CD4-positive, alpha-beta T cell treated with Interleukin-6 at 100 ng/mL for 8 hours (primary cell): Measurements from ENCODE around the gene FANCI.
A peak's percentile ranks its signal among the peaks of the same experiment; 100 is the strongest.

Experiments
- DNase-seq: peaks from one replicate; pipeline ENCODE4 v3.0.0-alpha.2; 2020; ENCODE audit warnings: mixed read lengths, low spot score

Gene FANCI

GRCh38 chr15:89243691-89244573, at the start of gene FANCI:
Gene FANCI, plus strand, starts transcription at chr15:89243979. Its CDS starts 3,669 bp downstream, at chr15:89247648.
- DNase-seq, result peak; percentile 95

DNA sequence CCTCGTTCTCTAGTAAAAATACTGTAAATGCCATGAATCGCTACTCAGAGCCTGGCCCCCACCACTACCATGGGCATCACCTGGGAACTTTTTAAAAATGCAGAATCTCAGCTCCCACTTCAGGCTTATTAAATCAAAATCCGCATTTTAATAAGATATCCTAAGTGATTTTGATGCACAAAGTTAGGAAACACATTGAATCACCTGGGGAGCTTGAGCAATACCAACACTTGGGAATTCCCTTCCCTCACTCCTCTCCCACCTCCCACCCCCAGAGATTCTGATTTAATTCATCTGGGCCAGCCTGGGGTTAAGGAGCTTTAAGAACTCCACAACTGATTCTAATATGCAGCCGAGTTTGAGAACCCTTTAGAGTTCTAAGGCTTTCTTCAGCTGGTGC, 49.2 kb upstream of the FANCI start:
- DNase-seq, result no peak

- DNase-seq, result no peak
Observed at GRCh38 chr15:89195836-89196235, 47.9 kb upstream of the FANCI start.

DNA sequence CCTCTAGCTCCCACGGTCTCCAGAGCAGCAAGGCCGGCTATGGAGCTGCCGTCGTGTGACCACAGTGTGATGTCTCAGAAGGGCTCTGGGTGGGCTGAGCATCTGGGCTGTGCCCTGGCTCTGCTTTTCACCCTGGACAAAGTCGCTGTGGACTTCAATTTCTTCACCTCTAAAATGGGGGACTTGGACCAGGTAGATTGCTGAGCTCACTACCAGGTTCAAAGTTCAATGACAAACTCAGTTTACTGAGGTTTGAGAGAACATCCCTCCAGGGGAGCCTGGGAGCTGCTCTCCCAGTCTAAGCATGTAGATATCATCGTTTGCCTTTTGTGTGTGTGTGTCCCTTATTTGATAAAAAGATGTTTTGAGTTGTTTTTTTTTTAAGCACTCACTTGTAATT, 47.5 kb upstream of the FANCI start:
- no peak for DNase-seq

DNA sequence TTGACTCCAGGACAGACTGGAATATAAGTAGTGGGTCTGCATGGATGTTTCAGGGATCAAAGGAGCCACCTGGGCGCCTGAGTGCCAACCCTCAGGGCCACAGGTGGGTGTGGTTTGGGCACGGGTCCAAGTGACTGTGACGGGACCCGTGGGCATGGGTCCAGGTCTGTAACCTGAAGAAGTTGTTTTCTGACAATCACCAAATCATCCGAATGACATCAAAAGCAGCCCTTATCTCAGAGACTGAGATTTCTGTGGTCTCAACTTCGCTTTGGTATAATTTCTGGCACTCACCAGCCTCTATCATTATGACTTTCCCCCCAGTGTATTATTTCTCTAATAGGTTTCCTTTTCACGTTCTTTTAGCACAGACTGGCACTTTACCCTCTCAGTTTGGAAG, 46.8 kb upstream of the FANCI start:
- no peak for DNase-seq

GRCh38 chr15:89197503-89197971, 46.2 kb upstream of the FANCI start:
- DNase-seq, result no peak

- DNase-seq, result no peak
Observed at GRCh38 chr15:89198196-89198595, 45.6 kb upstream of the FANCI start.

GRCh38 chr15:89198934-89199333, 44.8 kb upstream of the FANCI start:
- no peak for DNase-seq

DNA sequence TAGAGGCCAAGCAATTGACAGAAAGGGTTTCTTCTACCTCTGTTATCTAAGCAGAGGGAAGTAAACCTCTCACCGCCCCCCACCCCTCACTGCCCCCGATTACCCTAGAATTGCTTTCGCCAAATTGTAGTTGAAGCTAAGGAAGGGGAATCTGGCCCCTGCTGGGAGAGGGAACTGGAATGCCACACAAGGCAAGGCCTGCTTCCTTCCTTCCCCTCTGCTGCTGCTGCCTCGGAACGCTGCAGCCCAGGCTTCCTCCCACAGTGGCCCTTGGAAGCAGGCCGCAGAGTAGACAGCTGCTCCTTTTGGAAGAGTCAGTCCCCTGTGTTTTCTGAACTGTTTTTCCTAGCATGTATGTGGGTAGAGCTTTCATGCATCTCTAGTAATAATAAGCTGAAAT, 44.0 kb upstream of the FANCI start:
- no peak for DNase-seq

DNA sequence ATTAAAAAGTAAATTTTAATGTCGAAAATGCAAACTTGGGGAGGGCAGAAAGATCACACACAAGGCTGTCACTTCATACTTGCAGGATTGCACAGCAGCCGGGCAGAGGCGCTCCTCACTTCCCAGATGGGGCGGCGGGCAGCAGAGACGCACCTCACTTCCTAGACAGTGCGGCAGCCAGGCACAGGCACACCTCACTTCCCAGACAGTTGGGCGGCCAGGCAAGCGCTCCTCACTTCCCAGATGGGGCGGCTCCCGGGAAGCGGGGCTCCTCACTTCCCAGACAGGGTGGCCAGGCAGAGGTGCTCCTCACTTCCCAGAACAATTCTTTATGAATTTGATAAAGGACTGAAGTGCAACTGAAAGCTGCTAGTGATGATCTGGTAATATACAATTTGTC, 43.6 kb upstream of the FANCI start:
- no peak for DNase-seq

- no peak for DNase-seq
Observed at GRCh38 chr15:89201465-89202005, 42.2 kb upstream of the FANCI start.

GRCh38 chr15:89203705-89204273, 40.0 kb upstream of the FANCI start:
- peak; percentile 9 for DNase-seq

GRCh38 chr15:89205991-89206585, 37.7 kb upstream of the FANCI start:
- no peak for DNase-seq

- peak; percentile 64 for DNase-seq
Observed at GRCh38 chr15:89206908-89207331, 36.9 kb upstream of the FANCI start.

DNA sequence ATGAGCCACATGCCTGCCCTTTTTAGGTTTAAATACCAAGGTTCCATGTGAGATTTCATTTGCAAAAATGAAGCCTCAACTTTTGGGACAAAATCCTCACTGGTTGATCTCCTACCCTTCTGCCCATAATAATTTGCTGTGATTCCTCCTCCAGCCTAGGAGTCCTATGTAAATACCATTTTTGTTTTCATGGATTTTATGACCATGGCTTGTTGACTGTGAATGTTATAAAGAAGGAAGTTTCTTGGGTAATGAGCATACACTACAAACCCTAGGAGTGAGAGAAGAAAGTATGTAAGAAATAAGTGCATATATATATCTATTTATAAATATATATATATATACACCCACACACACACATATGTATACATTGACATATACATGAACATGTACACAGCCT, 35.5 kb upstream of the FANCI start:
- no peak for DNase-seq

DNA sequence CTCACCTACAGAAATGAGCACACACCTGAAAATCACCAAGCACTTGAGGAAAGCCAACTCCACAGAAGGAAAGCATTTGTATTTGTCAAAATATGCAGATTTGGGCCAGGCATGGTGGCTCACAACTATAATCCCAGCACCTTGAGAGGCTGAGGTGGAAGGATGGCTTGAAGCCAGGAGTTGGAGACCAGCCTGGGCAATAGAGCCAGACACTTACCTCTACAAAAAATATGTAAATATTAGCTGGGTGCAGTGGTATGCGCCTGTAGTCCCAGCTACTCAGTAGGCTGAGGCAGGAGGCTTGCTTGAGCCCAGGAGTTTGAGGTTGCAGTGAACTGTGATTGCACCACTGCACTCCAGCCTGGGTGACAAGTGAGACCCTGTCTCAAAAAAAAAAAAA, 34.7 kb upstream of the FANCI start:
- no peak for DNase-seq

- no peak for DNase-seq
Observed at GRCh38 chr15:89211678-89212170, 32.1 kb upstream of the FANCI start.

DNA sequence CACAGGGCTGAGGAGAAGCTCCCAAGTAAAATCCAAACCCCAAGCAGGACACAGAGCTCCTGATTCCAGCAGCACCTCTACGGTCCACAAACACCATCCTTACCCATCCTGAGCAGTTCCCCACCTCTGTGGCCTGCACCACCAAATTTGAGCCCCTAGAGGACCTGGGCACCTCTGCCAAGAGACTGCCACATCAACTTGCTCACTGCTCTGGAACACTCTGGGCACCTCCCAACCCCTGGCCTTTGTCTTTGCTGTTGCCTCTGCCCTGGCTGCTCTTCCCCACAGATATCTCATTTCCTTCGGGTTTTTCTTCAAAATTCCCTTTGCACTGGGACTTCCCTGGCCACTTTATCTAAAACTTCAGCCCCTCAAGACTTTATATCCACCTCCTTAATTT, 28.2 kb upstream of the FANCI start:
- DNase-seq, result no peak

- DNase-seq, result no peak
Observed at GRCh38 chr15:89217031-89217430, 26.7 kb upstream of the FANCI start.

GRCh38 chr15:89217686-89218376, 25.9 kb upstream of the FANCI start:
- DNase-seq, result no peak

DNA sequence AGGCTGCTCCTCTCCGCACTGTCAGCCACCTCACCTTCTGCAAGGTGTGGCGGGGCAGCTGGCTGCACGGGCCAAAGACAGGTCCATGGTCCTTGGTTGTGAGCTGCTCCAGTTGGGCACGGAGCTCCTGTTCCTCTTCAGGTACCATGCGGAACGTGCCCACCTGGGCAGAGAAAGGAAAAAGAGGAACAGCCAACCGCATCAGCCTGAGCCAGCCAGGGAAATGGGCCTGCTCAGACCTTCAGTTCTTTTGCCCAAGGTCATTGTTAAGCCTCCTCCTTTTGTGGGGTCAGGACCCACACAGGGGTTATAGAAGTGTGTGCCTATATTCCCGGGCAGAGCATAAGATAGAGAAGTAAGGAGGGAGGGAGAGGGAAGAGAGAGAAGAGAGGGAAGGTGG, 25.2 kb upstream of the FANCI start:
- DNase-seq, result no peak

GRCh38 chr15:89221543-89221942, 22.2 kb upstream of the FANCI start, which contains the start of gene RLBP1:
Gene RLBP1, minus strand, starts transcription at chr15:89221579. Its CDS starts 2,604 bp downstream, at chr15:89218975.
- DNase-seq, result no peak
